Activated CD8-positive, alpha-beta T cell treated with anti-CD3 and anti-CD28 coated beads for 36 hours (primary cell): ENCODE results near the gene MAPK13. TPM values are rescaled to one million over a fixed set of nuclear protein-coding genes. Genes with fewer than 3 reads are reported as not detected.
"Not testable (repeated sequence)": the region's sequence is repeated elsewhere in the genome, so short reads cannot be mapped to it uniquely, and the experiment has no call there.

Experiments
- ATAC-seq: fragments of 200-7000 bp; cut with Tn5 transposase; one replicate; pipeline ENCODE4 v1.10.0; 2021; ENCODE audit warnings: mild to moderate bottlenecking, moderate library complexity
- CTCF ChIA-PET: fragments of 350-600 bp; sonication (Branson Sonifier 250); formaldehyde crosslinking; loops from one replicate; lab custom pipeline; 2021; ENCODE audit warnings: antibody characterized with exemption; lab: Charles Lee
- POLR2A ChIA-PET: fragments of 350-600 bp; sonication (Branson Sonifier 250); formaldehyde crosslinking; loops from one replicate; lab custom pipeline; 2021; ENCODE audit warnings: antibody characterized with exemption; lab: Charles Lee
- DNase-seq: peaks from one replicate; pipeline ENCODE4 v3.0.0-alpha.2; 2020
- H3K27ac Mint-ChIP-seq: one replicate; pipeline ENCODE4 v1.8.0; 2021; ENCODE audit warnings: mild to moderate bottlenecking, mixed read lengths
- H3K27me3 Mint-ChIP-seq: one replicate; pipeline ENCODE4 v1.8.0; 2021; ENCODE audit warnings: mixed read lengths
- H3K36me3 Mint-ChIP-seq: one replicate; pipeline ENCODE4 v1.8.0; 2021; ENCODE audit warnings: low read depth, mixed read lengths
- H3K4me1 Mint-ChIP-seq: one replicate; pipeline ENCODE4 v1.8.0; 2021; ENCODE audit warnings: low read depth, mixed read lengths
- H3K4me3 Mint-ChIP-seq: one replicate; pipeline ENCODE4 v1.8.0; 2021; ENCODE audit warnings: mild to moderate bottlenecking, moderate library complexity, mixed read lengths
- H3K9me3 Mint-ChIP-seq: one replicate; pipeline ENCODE4 v1.8.0; 2021; ENCODE audit warnings: mixed read lengths
- intact Hi-C: fragments of 100-400 bp; cut with micrococcal nuclease; formaldehyde crosslinking; loops from one replicate; pipeline ENCODE4 v1.10.0; 2022
- total RNA-seq, 2 experiments: library from RNA; stranded (reverse); gene quantifications; one replicate each; pipeline ENCODE4 v1.2.3, GENCODE V29; 2021
- TF ChIP-seq, protein P1 (sequence below): fragments of 200-600 bp; IDR thresholded peaks from one replicate; pipeline ENCODE4 v1.8.0; 2022; ENCODE audit warnings: antibody characterized with exemption, mild to moderate bottlenecking

MAPK13 gene
- total RNA-seq, 2 experiments from 2014 or later, result 60.4 to 60.9 TPM

DNA sequence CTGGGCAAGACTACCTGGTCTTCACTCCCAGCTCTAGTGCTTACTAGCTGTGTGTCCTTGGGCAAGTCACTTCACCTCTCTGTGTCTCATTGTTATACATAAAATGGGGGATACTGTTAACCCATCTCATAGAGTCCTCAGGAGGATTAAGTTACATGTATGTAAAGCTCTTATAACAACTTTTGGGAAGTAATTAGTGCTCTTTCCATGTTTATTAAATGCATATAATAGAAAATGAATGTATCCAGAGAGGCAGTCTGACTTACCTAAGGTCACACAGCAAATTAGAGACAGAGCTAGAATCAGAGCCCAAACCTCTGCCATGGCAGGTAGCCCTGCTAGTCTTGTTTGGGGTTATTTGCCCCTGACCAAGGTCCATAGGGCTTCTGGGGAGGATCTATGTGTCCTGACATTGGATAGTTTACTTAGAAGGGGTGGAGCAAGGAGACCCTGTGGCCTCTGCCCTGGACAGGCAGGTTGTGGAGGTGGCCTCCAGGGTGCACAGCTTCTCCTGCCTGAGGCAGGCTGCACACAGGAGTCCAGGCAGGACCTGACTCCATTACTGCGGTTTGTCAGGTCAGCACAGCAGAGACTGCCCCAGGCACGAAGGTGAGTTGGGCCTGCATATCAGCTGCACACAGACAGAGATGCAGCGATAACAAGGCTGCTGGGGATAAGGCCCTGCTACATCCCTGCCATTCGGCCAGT lies 8.4 kb upstream of the MAPK13 start:
- Mint-ChIP-seq H3K9me3 (no peaks in the 10 kb centered on the region), H3K4me3 (no peak overlapping the region), H3K4me1 (peaks cover 86% of the 10 kb centered on the region), H3K27me3 (no peaks in the 10 kb centered on the region), H3K36me3 (peaks cover 16% of the 10 kb centered on the region), H3K27ac (peak overlapping the region; percentile 97)
- no peak for ATAC-seq
- ChIA-PET POLR2A (interaction anchor here (0.8 to 4.3 kb wide), 8 partner anchors 10 to 478 kb away, joined by 3 to 42 read pairs (median 4); partner anchors contain the start of genes BRPF3, MAPK13, MAPK14 and SRSF3), CTCF (interaction anchor here (0.9 to 4.3 kb wide), 18 partner anchors 9 to 238 kb away, joined by 3 to 37 read pairs (median 5); partner anchors contain the start of genes MAPK13 and MAPK14)
- TF ChIP-seq, protein P1, sequence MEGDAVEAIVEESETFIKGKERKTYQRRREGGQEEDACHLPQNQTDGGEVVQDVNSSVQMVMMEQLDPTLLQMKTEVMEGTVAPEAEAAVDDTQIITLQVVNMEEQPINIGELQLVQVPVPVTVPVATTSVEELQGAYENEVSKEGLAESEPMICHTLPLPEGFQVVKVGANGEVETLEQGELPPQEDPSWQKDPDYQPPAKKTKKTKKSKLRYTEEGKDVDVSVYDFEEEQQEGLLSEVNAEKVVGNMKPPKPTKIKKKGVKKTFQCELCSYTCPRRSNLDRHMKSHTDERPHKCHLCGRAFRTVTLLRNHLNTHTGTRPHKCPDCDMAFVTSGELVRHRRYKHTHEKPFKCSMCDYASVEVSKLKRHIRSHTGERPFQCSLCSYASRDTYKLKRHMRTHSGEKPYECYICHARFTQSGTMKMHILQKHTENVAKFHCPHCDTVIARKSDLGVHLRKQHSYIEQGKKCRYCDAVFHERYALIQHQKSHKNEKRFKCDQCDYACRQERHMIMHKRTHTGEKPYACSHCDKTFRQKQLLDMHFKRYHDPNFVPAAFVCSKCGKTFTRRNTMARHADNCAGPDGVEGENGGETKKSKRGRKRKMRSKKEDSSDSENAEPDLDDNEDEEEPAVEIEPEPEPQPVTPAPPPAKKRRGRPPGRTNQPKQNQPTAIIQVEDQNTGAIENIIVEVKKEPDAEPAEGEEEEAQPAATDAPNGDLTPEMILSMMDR, result no peak
- DNase-seq, result no peak
- intact Hi-C loops, result loop anchor here (5.0 to 10.0 kb wide), 2 partner anchors 75 to 243 kb away; partner anchors contain the start of gene BRPF3

DNA sequence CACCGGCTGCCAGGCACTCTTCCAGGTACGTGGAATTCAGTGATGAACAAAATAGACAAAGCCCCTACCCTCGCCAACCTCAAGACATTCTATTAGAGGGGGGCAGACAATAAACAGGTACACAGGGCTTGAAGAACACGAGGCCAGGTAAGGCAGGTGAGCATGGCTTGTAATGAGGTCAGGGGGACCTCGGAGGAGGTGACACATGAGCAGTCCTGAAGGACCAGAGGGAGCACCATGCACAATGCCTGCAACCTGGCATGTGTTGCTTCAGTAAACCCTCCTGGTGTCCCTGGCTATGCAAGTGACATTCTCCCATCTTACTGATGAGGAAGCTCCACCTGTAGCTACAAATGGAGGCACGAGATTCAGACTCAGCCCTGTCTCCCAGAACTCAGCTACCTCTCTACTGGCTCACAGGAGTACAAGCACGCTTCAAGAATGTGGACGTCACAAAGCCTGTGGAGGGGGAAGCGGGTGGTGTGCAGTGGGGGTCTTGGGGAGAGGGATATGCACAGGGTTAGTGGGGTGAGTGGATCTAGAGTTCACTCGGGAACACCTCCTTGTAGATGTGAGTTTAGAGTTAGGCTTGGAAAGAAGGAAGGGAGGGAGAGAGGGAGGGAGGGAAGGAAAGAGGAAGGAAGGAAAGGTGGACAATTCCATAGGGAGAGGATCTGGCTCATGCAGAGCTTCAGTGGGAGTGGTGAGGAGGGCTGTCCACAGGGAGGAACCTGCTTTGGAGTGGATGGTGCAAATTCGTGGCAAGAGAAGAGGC lies 7.6 kb upstream of the MAPK13 start:
- Mint-ChIP-seq H3K4me3 (no peak overlapping the region), H3K27ac (peak overlapping the region; percentile 71), H3K27me3 (no peaks in the 10 kb centered on the region), H3K36me3 (peaks cover 16% of the 10 kb centered on the region), H3K9me3 (no peaks in the 10 kb centered on the region), H3K4me1 (peaks cover 86% of the 10 kb centered on the region)
- DNase-seq (no peak), ATAC-seq (no peak)
- intact Hi-C loops, result loop anchor here (5.0 to 10.0 kb wide), 2 partner anchors 75 to 242 kb away; partner anchors contain the start of gene BRPF3
- TF ChIP-seq, protein P1, result no peak
- CTCF ChIA-PET, result interaction anchor here (1.0 to 4.3 kb wide), 10 partner anchors 9 to 239 kb away, joined by 3 to 37 read pairs (median 6); partner anchors contain the start of genes MAPK13 and MAPK14
- POLR2A ChIA-PET, result interaction anchor here (0.8 to 4.3 kb wide), 6 partner anchors 9 to 477 kb away, joined by 3 to 42 read pairs (median 4); partner anchors contain the start of genes MAPK13 and MAPK14

DNA sequence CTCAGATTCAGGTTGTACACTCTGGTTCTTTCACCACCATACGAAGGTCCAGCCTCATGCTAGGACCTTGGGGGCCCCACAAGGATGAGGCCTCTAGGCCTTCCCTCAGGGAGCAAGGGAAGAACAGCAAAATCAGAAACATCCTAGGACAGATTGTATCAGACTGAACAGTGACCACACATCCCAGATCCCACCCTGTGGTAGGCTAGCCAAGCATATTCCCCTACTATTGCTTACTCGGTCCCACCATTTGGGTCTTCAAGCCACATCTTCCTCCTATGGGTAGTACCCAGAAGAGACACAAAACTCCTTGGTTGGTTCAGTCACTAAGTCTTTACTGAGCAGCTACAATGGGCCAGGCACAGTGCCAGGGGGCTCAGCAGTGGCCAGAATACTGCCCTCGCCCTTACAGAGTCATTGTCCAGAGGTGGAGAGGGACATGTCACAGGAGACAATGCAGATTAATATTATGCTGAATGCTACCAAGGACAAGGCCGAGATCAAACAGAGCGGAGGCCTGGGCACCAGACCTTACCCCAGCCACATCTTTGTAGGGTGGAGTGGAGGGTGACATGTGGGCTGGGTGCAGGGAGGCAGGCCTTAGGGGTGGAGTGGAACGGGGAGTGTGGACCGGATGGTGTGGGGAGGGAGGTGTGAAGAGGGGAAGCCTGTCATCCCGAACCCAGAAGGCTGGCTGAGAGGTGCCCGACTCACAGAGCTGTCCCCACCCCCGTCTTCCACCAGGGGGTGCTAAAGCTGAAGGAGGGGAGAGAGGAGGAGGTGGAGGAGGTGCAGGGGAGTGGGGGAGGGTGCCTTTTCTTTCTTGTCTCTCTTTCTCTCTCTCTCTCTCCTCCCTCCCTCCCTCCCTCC lies 6.8 kb upstream of the MAPK13 start:
- ATAC-seq, result peak; percentile 85

DNA sequence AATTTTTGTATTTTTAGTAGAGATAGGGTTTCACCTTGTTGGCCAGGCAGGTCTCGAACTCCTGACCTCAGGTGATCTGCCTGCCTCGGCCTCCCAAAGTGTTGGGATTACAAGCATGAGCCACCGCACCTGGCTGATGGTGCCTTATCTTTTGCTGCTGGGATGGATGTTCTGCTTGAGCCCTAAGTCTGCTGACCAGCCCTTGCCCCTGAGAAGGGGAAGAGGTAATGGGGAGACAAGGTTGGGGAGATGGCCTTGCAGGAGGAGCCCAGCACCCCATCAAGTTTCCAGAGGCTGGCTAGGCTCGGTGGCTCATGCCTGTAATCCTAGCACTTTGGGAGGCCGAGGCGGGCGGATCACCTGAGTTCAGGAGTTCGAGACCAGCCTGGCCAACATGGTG lies 6.0 kb upstream of the MAPK13 start:
- H3K4me1 Mint-ChIP-seq, result peaks cover 84% of the 10 kb centered on the region
- ChIA-PET POLR2A (interaction anchor here (0.6 to 4.3 kb wide), 2 partner anchors 7 to 269 kb away, joined by 3 to 42 read pairs; partner anchors contain the start of gene MAPK13), CTCF (interaction anchor here (0.8 to 4.3 kb wide), 8 partner anchors 7 to 96 kb away, joined by 3 to 37 read pairs (median 4); partner anchors contain the start of genes MAPK13 and MAPK14)
- not testable (repeated sequence) for H3K9me3 Mint-ChIP-seq, ATAC-seq, H3K36me3 Mint-ChIP-seq, DNase-seq, H3K27me3 Mint-ChIP-seq, H3K27ac Mint-ChIP-seq
- intact Hi-C loops, result loop anchor here (5.0 to 10.0 kb wide), 2 partner anchors 73 to 240 kb away; partner anchors contain the start of gene BRPF3
- TF ChIP-seq, protein P1, result peak; percentile 4
- peak overlapping the region; percentile 26 for H3K4me3 Mint-ChIP-seq

More for the DNA sequence above, 6.8 kb upstream of the MAPK13 start:
- CTCF ChIA-PET, result interaction anchor here (1.0 to 4.3 kb wide), 10 partner anchors 8 to 238 kb away, joined by 3 to 37 read pairs (median 6); partner anchors contain the start of genes MAPK13 and MAPK14
- intact Hi-C loops, result loop anchor here (5.0 to 10.0 kb wide), 2 partner anchors 74 to 241 kb away; partner anchors contain the start of gene BRPF3
- peak overlapping the region; percentile 71 for H3K27ac Mint-ChIP-seq
- peaks cover 84% of the 10 kb centered on the region for H3K4me1 Mint-ChIP-seq
- H3K27me3 Mint-ChIP-seq, result no peaks in the 10 kb centered on the region
- TF ChIP-seq, protein P1, result peak; percentile 41
- peak; percentile 95 for DNase-seq
- H3K9me3 Mint-ChIP-seq, result no peaks in the 10 kb centered on the region
- H3K4me3 Mint-ChIP-seq, result no peak overlapping the region
- POLR2A ChIA-PET, result interaction anchor here (1.0 to 4.3 kb wide), 3 partner anchors 8 to 20 kb away, joined by 3 to 42 read pairs (median 5); partner anchors contain the start of gene MAPK13
- peaks cover 12% of the 10 kb centered on the region for H3K36me3 Mint-ChIP-seq
